Measurements from ENCODE around the gene RCOR3. TPM values are rescaled to one million over a fixed set of nuclear protein-coding genes. Genes with fewer than 3 reads are reported as not detected.
"Not testable (repeated sequence)": the region's sequence is repeated elsewhere in the genome, so short reads cannot be mapped to it uniquely, and the experiment has no call there.

The RCOR3 gene
- total RNA-seq: 16.6 and 21.9 TPM in 2 replicates

DNA sequence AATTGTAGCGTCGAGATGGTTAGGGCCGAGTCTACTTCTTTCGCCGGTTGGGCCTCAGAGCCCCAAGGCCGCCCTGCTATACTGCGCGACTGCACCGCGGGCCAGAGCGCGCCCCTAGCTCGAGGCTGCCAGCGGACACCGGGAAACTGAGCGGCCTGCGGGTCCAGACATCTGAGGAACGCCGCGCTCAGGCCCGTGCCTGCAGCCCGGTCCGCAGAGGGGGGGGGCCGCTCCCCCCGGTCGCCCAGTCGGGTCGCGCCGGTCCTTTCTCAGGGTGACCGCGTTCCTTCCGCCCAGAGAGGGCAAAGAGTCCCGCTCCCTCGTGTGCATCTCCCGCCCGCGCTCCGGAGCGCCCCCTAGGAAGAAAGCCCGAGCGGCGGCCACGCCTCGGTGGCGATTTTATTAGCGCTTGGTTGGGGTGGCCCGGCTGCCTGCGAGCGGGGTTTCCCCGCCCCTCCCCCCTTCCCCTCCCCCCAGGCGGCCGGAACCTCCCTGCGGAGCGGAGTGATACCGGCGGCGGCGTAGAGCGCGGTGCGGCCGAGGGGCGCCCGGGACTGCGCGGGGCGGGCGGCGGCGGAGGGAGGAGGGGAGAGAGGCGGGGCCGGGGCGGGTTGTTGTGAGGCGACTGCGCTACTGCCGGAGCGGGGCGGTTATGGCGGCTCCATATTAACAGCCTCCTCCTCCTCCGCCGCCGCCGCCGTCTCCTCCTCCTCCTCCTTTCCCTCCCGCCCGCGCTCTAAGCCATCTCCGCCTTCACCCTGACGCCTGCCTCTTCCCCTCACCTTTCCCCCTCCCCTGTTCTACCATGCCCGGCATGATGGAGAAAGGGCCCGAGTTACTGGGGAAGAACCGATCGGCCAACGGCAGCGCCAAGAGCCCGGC lies at the start of gene RCOR3:
Gene RCOR3 (plus strand): TSS at position 611 of the 882 bp plus-strand sequence. CDS start 195 bp downstream, at position 806.
- no peak for DNase-seq (ENCODE audit: extremely low read depth, low read depth, low spot score)

DNA sequence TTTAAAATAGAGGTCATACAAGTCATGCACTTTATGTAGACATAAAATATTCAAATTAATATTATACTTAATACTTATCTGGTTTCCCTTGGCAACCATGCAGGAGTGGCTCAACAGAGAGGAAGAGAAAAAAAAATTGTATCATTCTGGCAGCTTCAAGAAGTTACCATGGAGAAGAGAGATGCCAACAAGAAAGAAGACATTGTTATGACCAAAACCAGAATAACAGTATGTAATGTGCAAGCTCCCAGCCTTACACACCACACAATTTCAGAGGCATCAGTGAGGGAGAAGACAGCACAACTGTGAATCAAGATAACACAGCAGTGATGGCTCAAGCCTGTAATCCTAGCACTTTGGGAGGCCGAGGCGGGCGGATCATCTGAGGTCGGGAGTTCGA lies 49.1 kb upstream of the RCOR3 start:
- DNase-seq (ENCODE audit: extremely low read depth, low read depth, low spot score): no peak

DNA sequence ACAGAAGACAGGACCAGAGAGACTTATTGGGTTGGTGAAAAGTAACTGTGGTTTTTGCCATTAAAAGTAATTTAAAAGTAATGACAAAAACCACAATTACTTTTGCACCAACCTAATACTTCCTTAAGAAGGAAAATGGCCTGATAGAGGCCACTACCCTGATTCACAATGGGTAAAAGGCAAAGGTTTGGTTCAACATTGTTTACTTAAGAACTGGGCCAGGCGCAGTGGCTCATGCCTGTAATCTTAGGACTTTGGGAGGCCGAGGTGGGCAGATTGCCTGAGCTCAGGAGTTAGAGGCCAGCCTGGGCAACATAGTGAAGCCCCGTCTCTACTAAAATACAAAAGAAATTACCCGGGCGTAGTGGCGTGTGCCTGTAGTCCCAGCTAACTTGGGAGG lies 48.2 kb upstream of the RCOR3 start:
- no peak for DNase-seq (ENCODE audit: extremely low read depth, low read depth, low spot score)

DNA sequence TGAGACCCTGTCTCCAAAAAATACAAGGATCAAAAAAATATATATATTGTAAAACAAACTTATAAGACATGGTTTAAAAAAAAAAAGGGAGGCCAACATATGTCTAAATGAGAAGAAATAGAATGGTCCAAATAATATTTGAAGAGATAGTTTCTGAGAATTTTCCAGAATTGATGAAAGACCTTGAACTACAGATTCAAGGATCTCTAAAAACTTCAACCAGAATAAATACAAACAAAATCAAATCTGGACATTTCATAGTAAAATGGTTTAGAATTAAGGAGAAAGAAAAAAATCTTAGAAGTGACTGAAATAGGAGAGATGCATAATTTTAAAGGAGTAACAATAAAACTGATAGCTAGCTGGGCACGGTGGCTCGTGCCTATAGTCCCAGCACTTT lies 45.5 kb upstream of the RCOR3 start:
- no peak for DNase-seq (ENCODE audit: extremely low read depth, low read depth, low spot score)

DNA sequence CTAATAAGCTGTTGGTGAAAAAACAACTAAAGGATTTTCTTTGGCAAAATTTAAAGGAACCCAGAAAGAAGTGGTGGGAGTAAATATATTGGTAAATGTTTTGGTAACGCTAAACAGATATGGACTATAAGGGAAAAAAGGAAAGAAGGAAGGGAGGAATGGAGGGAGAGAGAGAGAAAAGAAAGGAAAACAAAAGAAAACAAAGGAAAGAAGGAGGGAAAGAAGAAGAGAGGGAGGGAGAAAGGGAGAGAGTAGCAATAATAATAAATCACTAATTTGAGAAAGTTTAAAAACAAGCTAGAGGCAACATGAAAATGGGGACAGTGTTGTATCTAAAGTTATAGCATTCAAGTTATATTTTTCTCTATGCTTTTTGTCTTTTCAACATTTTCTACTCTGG lies 43.6 kb upstream of the RCOR3 start:
- DNase-seq (ENCODE audit: extremely low read depth, low read depth, low spot score): no peak

DNA sequence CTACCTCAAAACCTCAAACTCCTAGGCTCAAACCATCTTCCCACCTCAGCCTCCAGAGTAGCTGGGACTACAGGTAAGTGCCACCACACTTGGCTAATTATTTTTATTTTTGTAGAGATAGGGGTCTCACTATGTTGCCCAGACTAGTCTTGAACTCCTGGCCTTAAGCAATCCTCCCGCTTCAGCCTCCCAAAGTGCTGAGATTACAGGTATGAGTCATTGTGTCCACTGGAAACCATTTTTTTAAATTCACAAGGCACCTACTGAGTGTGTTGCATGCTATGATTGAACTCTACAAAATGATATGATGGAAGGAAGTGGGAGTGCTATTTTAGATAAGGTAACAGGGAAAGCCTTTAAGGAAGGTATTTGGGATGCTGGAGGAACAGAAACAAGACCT lies 41.8 kb upstream of the RCOR3 start:
- DNase-seq (ENCODE audit: extremely low read depth, low read depth, low spot score): no peak

DNA sequence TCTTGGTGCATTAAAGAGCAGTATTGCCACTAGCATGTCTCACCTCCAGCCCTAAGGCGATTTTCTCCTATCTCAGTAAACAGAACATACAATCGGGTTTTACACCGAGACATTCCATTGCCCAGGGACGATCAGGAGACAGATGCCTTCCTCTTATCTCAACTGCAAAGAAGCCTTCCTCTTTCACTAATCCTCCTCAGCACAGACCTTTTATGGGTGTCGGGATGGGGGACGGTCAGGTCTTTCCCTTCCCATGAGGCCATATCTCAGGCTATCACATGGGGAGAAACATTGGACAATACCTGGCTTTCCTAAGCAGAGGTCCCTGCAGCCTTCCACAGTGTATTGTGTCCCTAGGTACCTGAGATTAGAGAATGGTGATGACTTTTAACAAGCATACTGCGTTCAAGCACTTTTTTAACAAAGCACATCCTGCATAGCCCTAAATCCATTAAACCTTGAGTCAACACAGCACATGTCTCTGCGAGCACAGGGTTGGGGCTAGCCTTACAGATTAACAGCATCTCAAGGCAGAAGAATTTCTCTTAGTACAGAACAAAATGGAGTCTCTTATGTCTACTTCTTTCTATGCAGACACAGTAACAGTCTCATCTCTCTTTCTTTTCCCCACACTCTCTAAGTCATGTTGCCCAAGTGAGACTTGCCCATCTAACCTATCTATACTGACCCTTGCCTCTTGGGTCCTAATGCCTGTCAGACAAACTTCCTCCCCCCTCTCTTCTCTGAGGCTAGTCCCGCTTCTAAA lies 36.5 kb upstream of the RCOR3 start:
- not testable (repeated sequence) for DNase-seq (ENCODE audit: extremely low read depth, low read depth, low spot score)

DNA sequence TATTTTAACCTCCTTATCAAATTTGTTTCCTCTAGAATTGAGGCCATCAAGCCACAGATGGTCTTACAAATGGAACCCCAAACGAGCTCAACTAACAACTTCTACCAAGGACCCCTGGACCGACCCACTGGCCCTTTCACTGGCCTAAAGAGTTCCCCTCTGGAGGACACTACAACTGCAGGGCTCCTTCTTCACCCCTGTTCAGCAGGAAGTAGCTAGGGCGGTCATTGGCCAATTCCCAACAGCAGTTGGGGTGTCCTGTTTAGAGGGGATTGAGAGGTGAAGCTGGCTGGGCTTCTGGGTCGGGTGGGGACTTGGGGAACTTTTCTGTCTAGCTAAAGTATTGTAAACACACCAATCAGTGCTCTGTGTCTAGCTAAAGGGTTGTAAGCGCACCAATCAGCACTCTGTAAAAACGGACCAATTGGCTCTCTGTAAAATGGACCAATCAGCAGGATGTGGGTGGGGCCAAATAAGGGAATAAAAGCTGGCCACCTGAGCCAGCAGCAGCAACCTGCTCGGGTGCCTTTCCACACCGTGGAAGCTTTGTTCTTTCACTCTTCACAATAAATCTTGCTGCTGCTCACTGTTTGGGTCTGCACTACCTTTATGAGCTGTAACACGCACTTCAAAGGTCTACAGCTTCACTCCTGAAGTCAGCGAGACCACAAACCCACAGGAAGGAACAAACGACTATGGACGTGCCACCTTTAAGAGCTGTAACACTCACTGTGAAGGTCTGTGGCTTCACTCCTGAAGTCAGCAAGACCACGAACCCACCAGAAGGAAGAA lies 30.4 kb upstream of the RCOR3 start:
- not testable (repeated sequence) for DNase-seq (ENCODE audit: extremely low read depth, low read depth, low spot score)

DNA sequence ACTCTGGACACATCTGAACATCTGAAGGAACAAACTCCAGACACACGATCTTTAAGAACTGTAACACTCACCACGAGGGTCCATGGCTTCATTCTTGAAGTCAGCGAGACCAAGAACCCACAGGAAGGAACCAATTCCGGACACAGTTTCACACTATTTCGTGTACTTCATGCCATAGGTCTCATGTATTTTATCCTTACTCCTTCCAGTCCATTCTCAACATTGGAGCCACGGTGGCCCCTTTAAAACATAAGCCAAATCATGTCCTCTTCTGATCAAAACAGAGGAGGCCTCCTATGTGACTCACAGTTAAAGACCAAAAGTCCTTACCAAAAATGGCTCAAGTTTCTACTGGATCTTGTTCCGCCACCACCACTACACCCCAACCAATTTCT lies 29.8 kb upstream of the RCOR3 start:
- no peak for DNase-seq (ENCODE audit: extremely low read depth, low read depth, low spot score)

DNA sequence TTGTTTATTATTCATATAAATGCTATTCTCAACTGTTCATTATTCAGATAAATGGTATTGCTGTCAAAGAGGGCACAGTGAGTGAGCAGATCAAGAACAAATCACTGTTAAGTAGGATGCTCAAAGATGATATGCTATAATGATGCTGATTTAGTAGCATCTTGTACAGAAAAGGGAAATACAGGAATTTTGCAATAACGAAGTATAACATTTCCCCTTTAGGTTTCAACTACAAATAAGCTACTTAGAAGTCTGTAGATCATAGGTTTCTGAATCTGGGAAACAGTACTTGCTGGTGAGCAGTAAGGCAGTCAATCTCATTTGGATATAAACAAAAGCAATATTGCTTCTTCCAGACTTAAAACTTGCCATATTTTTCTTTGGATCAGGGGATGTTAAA lies 27.3 kb upstream of the RCOR3 start:
- no peak for DNase-seq (ENCODE audit: extremely low read depth, low read depth, low spot score)

DNA sequence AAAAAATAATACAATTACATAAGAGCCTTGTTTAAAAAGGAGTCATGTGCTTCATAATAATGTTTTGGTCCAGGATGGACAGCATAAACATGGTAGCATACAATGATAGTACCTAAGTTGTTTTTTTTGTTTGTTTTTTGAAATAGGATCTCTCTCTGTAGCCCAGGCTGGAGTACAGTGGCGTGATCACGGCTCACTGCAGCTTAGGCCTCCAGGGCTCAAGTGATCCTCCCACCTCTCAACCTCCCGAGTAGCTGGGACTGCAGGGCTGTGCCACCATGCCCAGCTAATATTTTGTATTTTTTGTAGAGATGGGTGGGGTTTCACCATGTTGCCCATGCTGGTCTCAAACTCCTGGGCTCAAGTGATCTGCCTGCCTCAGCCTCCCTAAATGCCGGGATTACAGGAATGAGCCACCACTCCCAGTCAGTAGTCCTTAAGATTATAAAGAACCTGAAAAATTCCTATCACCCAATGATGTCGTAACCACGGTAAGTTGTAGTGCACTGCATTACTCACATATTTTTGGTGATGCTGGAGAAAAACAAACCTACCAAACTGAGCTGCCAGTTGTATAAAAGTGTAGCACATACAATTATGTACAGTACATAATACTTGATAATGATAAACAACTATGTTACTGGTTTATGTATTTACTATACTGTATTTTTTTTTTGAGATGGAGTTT lies 22.4 kb upstream of the RCOR3 start:
- no peak for DNase-seq (ENCODE audit: extremely low read depth, low read depth, low spot score)

DNA sequence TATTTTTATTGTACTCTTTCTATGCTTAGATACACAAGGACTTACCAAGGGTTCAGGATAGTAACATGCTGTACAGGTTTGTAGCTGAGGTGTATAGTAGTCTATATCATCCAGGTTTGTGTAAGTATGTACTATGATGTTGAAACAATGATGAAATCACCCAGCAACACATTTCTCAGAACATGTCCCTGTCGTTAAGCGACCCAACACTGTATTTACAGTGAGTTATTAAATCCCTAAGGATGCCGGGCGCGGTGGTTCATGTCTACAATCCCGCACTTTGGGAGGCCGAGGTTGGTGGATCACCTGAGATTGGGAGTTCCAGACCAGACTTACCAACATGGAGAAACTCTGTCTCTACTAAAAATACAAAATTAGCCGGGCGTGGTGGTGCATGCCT lies 21.6 kb upstream of the RCOR3 start:
- DNase-seq (ENCODE audit: extremely low read depth, low read depth, low spot score): no peak

DNA sequence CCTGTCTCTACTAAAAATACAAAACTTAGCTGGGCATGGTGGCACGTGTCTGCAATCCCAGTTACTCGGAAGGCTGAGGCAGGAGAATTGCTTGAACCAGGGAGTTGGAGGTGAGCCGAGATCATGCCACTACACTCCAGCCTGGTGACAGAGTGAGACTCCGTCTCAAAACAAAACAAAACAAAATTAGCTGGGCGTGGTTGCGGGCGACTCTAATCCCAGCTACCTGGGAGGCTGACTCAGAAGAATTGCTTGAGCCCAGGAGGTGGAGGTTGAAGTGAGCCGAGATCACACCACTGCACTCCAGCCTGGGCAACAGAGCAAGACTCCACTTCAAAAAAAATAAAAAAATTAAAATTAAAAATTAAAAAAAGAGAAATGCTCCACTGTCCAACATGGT lies 18.6 kb upstream of the RCOR3 start:
- DNase-seq (ENCODE audit: extremely low read depth, low read depth, low spot score): not testable (repeated sequence)

DNA sequence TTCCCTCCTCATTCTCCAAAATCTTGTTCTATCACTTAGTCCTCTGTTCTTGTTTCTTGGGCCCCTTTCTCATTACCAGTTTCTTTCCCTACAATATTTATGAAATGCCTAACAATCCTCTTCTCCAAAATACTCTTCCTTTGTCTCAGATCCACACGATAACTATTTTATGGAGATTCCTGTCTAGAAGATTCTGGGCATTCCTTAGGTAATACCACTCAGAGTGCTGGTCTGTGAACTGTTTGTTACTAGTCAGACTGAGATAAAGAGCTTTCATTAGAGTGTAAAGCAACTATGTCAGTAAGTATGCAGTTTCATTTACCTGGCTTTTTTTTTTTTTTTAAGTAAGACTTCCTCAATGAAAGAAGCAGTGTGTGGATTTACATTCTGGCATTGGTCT lies 18.1 kb upstream of the RCOR3 start:
- DNase-seq (ENCODE audit: extremely low read depth, low read depth, low spot score): no peak

DNA sequence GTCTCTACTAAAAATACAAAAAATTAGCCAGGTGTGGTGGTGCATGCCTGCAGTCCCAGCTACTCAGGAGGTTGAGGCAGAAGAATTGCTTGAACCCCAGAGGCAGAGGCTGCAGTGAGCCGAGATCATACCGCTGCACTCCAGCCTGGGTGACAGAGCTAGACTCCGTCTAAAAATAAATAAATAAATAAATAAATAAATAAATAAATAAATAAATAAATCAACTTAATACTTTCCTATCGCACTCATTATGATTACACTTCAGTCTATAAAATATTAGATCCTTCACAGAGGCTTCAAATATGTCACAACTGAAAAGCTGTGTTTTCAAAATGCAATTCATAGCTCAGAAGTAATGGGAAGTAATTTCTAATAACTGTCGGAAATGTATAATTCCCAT lies 15.5 kb upstream of the RCOR3 start:
- not testable (repeated sequence) for DNase-seq (ENCODE audit: extremely low read depth, low read depth, low spot score)

DNA sequence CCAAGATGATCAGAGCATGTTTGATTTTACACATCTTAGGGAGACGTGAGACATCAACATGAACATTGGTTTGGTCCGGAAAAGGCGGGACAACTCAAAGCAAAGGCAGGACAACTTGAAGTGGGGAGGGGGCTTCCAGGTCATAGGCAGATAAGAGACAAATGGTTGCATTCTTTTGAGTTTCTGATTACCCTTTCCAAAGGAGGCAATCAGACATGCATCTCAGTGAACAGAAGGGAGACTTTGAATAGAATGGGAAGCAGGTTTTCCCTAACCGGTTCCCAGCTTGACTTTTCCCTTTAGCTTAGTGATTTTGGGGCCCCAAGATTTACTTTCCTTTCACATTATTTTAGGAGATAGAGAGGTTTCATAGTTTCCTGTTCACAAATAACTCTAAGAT lies 12.6 kb upstream of the RCOR3 start:
- not testable (repeated sequence) for DNase-seq (ENCODE audit: extremely low read depth, low read depth, low spot score)

DNA sequence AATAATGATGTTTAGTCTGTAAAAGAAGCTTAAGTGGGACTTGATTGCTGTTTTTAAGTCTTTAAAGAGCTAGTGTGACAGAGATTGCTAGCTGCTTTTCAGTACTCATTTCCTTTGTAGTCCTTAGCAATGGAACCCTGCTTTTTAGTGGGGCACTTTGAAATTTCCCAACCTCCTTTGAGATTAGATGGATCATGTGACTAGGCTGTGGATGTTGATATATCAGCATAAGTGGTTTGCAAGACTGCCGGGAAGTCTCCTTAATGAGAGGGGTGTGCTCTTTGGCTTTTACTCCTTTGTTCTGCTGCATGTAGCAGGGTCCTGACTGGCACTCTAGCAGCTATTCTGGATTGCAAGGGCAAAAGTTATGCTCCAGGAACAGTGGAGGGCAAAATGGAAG lies 11.2 kb upstream of the RCOR3 start:
- no peak for DNase-seq (ENCODE audit: extremely low read depth, low read depth, low spot score)

DNA sequence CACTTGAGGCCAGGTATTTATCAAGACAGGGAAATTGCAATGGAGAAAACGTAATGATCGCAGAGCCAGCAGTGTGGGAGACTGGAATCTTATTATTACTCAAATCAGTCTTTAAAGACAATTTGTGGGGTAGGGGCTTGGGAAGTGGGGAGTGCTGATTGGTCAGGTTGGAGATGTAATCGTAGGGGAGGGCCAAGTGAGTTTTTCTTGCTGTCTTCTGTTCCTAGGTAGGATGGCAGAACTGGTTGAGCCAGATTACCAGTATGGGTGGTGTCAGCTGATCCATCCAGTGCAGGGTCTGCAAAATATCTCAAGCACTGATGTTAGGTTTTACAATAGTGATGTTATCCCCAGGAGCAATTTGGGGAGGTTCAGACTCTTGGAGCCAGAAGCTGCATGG lies 9.6 kb upstream of the RCOR3 start:
- not testable (repeated sequence) for DNase-seq (ENCODE audit: extremely low read depth, low read depth, low spot score)

DNA sequence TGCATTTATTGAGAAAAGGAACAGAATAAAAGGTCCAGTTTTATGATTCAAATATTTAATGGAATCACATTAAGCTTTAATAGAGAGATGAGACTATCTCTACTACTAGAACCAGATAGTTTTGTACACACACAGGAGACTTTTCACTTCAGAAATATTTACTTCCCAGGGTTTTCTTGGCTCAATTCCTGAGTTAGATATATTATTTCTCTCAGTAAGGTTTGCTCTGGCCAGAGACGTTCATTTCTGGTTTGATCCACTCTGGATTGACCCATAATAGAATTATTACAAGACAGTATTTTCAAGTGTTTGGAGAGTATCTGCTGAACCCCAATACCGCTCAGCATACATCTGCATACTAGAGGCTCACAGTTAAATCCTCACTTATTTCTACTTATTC lies 1.3 kb upstream of the RCOR3 start:
- DNase-seq (ENCODE audit: extremely low read depth, low read depth, low spot score): no peak

DNA sequence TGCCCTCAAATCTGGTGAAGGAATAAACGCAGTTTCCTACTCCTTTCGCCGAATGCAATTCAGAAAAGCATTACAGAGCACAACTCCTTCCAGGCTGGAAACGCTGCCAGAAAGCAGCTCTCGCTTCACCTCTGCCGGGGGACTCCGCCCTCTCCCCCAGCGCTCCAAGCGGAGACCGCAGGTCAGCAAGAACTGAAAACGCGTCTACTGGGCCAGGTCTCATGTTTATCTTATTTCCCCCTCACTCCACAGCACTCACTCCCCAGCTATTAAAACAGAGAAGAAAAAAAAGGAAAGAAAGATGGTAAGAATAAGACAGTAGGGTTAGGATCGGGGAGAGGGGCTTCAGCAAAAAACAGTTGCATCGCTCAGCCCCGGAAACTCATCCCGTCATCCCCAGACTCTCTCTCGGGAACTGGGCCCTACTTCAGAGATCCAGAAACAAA lies 833 bp upstream of the RCOR3 start:
- no peak for DNase-seq (ENCODE audit: extremely low read depth, low read depth, low spot score)

Measured in glomerular endothelial cell (primary cell).